Measurements from ENCODE around the gene CLSTN3. TPM values are rescaled to one million over a fixed set of nuclear protein-coding genes. Genes with fewer than 3 reads are reported as not detected.

CLSTN3 gene
- total and polyA plus RNA-seq, 2 of the 8 experiments (the other 6 are each of a cell fraction or from before 2014, with no cell fraction given): 20.4 to 26.3 TPM

DNA sequence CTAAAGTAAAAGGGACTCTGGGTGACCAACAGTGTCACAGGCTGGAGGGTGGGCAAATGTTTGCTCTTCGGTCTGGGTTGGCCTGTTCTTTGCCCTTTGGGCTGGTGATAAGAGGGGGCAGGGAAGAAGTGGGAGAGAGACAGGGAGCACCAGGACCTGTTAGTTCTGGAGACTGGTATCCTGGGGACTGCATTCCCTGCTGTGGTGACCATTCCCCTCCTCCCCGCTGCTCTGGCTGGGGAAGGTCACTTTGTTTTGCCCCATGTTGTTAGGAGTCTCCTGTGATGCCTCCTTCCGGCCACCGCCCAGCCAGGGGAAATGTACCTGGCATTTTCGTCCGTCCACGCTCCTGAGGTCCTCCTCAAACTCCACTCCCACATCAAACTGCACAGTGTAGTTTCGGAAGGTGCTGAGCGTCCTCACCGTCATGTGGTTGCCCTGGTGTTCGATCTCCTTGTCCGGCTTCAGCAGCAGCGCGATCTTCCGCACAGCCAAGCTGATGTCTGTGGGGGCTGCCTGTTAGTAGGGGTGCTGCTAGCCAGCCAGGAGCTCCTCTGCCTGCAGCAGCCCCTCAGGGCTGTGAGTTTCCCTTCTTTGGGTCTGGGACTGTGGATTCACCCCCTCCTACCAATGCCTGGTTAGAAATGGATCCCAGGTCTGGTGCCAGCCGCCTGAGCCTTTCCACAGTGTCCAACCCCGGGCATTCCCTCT lies 2.1 kb upstream of the CLSTN3 start:
- Histone ChIP-seq H3K4me2 (ENCODE audit: insufficient read depth in 1 of 2, low read depth in 2 of 2, low read length in 2 of 2) (peak overlapping the region in 1 of 2 experiments; percentile 90; a peak in 2 of 4 replicates), H3K18ac (ENCODE audit: extremely low read depth, low read length) (no peak overlapping the region), H2BK15ac (ENCODE audit: low read length) (no peak overlapping the region), H4K5ac (ENCODE audit: insufficient read length, low read depth, low read length) (no peak overlapping the region), H3K36me3 (ENCODE audit: control insufficient read depth in 2 of 4, insufficient read depth in 4 of 4, low read length in 3 of 4) (no peaks in the 10 kb centered on the region), H2BK12ac (ENCODE audit: low read depth, low read length) (no peak overlapping the region), H2BK120ac (replicated peaks; ENCODE audit: low read depth, low read length) (no peak overlapping the region), H2BK20ac (ENCODE audit: low read length) (no peak overlapping the region), H3K23me2 (ENCODE audit: low read depth, low read length) (peaks cover 19% of the 10 kb centered on the region), H2BK5ac (ENCODE audit: low read depth, low read length) (0 out of 2 replicates have a peak overlapping the region, but pooled peaks have one; percentile 40), H3K27me3 (replicated peaks in 1 of 4; ENCODE audit: control insufficient read depth in 3 of 4, extremely low read depth in 1 of 4, insufficient read depth in 3 of 4, low read length in 3 of 4) (peaks cover 0 to 9% (median 5%) of the 10 kb centered on the region in 4 experiments; a peak in 5 of 7 replicates), H3K14ac (ENCODE audit: insufficient read length) (no peak overlapping the region), H3K4me1 (replicated peaks in 1 of 4; ENCODE audit: control insufficient read depth in 3 of 4, insufficient read depth in 4 of 4, low read length in 3 of 4) (peaks cover 0 to 18% (median 7%) of the 10 kb centered on the region in 4 experiments; a peak in 6 of 7 replicates), H3K9ac (replicated peaks in 1 of 4; ENCODE audit: extremely low read depth in 1 of 4, low read depth in 3 of 4, low read length in 3 of 4) (no peak overlapping the region), H4K91ac (replicated peaks; ENCODE audit: insufficient read length, low read length) (no peak overlapping the region), H3K56ac (replicated peaks; ENCODE audit: insufficient read length, low read depth, low read length) (no peak overlapping the region), H3K23ac (ENCODE audit: insufficient read length) (no peak overlapping the region), H3K9me3 (ENCODE audit: insufficient read depth in 2 of 2, low read depth in 1 of 2, low read length in 1 of 2) (no peaks in the 10 kb centered on the region), H3K27ac (ENCODE audit: low read depth, low read length) (no peak overlapping the region), H3K4ac (replicated peaks; ENCODE audit: insufficient read length, low read depth, low read length) (peak overlapping the region; percentile 41), H3K4me3 (ENCODE audit: extremely low read depth in 1 of 4, insufficient read depth in 2 of 4, low read depth in 3 of 4, low read length in 4 of 4) (no peak overlapping the region), H4K20me1 (replicated peaks in 1 of 2; ENCODE audit: control insufficient read depth in 1 of 2, insufficient read depth in 2 of 2, low read length in 2 of 2) (no peaks in the 10 kb centered on the region), H3K79me1 (ENCODE audit: low read depth, low read length) (peaks cover 2% of the 10 kb centered on the region; the same call in 1 of the 2 replicates), H4K8ac (ENCODE audit: extremely low read depth, insufficient read depth, low read length) (no peak overlapping the region), H2AK5ac (ENCODE audit: low read depth, low read length) (peak overlapping the region; percentile 55; the same call in 1 of the 2 replicates), H3K79me2 (ENCODE audit: control insufficient read depth in 1 of 2, insufficient read depth in 2 of 2, low read length in 2 of 2) (no peaks in the 10 kb centered on the region), H2AFZ (ENCODE audit: low read length) (no peak overlapping the region)
- DNase-seq (ENCODE audit: low read depth in 1 of 2, low spot score in 2 of 2) (no peak), FAIRE-seq (no peak)
- TF ChIP-seq KDM5A (IDR thresholded peaks at IDR 0.05; ENCODE audit: low read length): no peak
- no peak for TF ChIP-seq TCF12 (IDR thresholded peaks at IDR 0.05; ENCODE audit: low read depth, low read length)
- no peak for TF ChIP-seq PHF8 (conservative IDR thresholded peaks at IDR 0.05; ENCODE audit: low read depth, low read length)
- no peak for TF ChIP-seq CEBPB (IDR thresholded peaks at IDR 0.05; ENCODE audit: low read depth, low read length)
- TF ChIP-seq MAX (IDR thresholded peaks at IDR 0.05): no peak
- TF ChIP-seq RBBP5 (IDR thresholded peaks at IDR 0.05; ENCODE audit: borderline replicate concordance, low read depth, low read length): no peak
- TF ChIP-seq HDAC6 (IDR thresholded peaks at IDR 0.05; ENCODE audit: low read depth, low read length): no peak
- no peak for TF ChIP-seq POU5F1 (IDR thresholded peaks at IDR 0.05; ENCODE audit: low read depth, low read length)
- TF ChIP-seq, protein P1, sequence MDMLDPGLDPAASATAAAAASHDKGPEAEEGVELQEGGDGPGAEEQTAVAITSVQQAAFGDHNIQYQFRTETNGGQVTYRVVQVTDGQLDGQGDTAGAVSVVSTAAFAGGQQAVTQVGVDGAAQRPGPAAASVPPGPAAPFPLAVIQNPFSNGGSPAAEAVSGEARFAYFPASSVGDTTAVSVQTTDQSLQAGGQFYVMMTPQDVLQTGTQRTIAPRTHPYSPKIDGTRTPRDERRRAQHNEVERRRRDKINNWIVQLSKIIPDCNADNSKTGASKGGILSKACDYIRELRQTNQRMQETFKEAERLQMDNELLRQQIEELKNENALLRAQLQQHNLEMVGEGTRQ (IDR thresholded peaks at IDR 0.05; ENCODE audit: low read length): no peak
- TF ChIP-seq BACH1 (IDR thresholded peaks at IDR 0.05; ENCODE audit: low read length): no peak
- no peak for TF ChIP-seq YY1 (IDR thresholded peaks at IDR 0.05; ENCODE audit: low read depth, low read length)
- CTCF ChIA-PET (ENCODE audit: partially characterized antibody): interaction anchor here (0.7 to 9.5 kb wide), 6 partner anchors 15 to 22 kb away, joined by 3 to 67 read pairs (median 4); no protein-coding TSS in a partner anchor
- POLR2A ChIA-PET (ENCODE audit: partially characterized antibody): interaction anchor here (1.9 to 2.3 kb wide), 3 partner anchors 13 to 183 kb away, joined by 6 to 10 read pairs (median 7); partner anchors contain the start of genes C12orf57, C1RL and RNU7-1
- whole genome bisulfite sequencing, 2 experiments (ENCODE audit: extremely low coverage in 1 of 2, insufficient coverage in 1 of 2, insufficient read length in 1 of 2, insufficient replicate concordance in 2 of 2, low coverage in 1 of 2, low lambda C conversion rate in 2 of 2, missing lambda C conversion rate in 1 of 2): 90% methylated on average over 17 of the region's 17 CpGs; no CpG with 5 or more reads in 1 of the 2 experiments
